ENCODE data around the gene ZDHHC13.
"Not testable (repeated sequence)": the region's sequence is repeated elsewhere in the genome, so short reads cannot be mapped to it uniquely, and the experiment has no call there.

The ZDHHC13 gene

GRCh38 chr11:19111809-19112208 is 5.2 kb upstream of the ZDHHC13 start:
- no peak for DNase-seq (ENCODE audit: extremely low read depth, insufficient read length)
- no peak for TF ChIP-seq CTCF (IDR thresholded peaks at IDR 0.05; ENCODE audit: insufficient read depth, low read length, poor library complexity, severe bottlenecking)
- no peak overlapping the region for H3K4me3 ChIP-seq (replicated peaks; ENCODE audit: low read depth, low read length)

GRCh38 chr11:19116276-19116970 is 545 bp upstream of the ZDHHC13 start:
- DNase-seq (ENCODE audit: extremely low read depth, insufficient read length) = peak; percentile 37
- no peaks in the 10 kb centered on the region for H3K27me3 ChIP-seq (replicated peaks; ENCODE audit: control insufficient read depth, insufficient read depth, low read length)
- H3K36me3 ChIP-seq (ENCODE audit: control insufficient read depth, insufficient read depth, low read length) = peaks cover 2% of the 10 kb centered on the region; the same call in 1 of the 2 replicates
- TF ChIP-seq CTCF (IDR thresholded peaks at IDR 0.05; ENCODE audit: insufficient read depth, low read length, poor library complexity, severe bottlenecking) = no peak
- H3K4me3 ChIP-seq (replicated peaks; ENCODE audit: low read depth, low read length) = peak overlapping the region; percentile 89

More at GRCh38 chr11:19111809-19112208, 5.2 kb upstream of the ZDHHC13 start:
- H3K36me3 ChIP-seq (ENCODE audit: control insufficient read depth, insufficient read depth, low read length) = no peaks in the 10 kb centered on the region
- no peaks in the 10 kb centered on the region; the same call in 1 of the 2 replicates for H3K27me3 ChIP-seq (replicated peaks; ENCODE audit: control insufficient read depth, insufficient read depth, low read length)

- TF ChIP-seq CTCF (IDR thresholded peaks at IDR 0.05; ENCODE audit: insufficient read depth, low read length, poor library complexity, severe bottlenecking) = no peak
- no peak for DNase-seq (ENCODE audit: extremely low read depth, insufficient read length)
- Histone ChIP-seq H3K27me3 (replicated peaks; ENCODE audit: control insufficient read depth, insufficient read depth, low read length) (no peaks in the 10 kb centered on the region), H3K4me3 (replicated peaks; ENCODE audit: low read depth, low read length) (peak overlapping the region; percentile 89), H3K36me3 (ENCODE audit: control insufficient read depth, insufficient read depth, low read length) (peaks cover 2% of the 10 kb centered on the region; the same call in 1 of the 2 replicates)
These were observed 761 bp downstream of the ZDHHC13 start for GRCh38 chr11:19117760-19118097.

GRCh38 chr11:19121646-19122045 is 4.7 kb downstream of the ZDHHC13 start:
- peaks cover 2% of the 10 kb centered on the region; the same call in 1 of the 2 replicates for H3K36me3 ChIP-seq (ENCODE audit: control insufficient read depth, insufficient read depth, low read length)
- TF ChIP-seq CTCF (IDR thresholded peaks at IDR 0.05; ENCODE audit: insufficient read depth, low read length, poor library complexity, severe bottlenecking) = no peak
- no peaks in the 10 kb centered on the region for H3K27me3 ChIP-seq (replicated peaks; ENCODE audit: control insufficient read depth, insufficient read depth, low read length)
- DNase-seq (ENCODE audit: extremely low read depth, insufficient read length) = no peak
- no peak overlapping the region for H3K4me3 ChIP-seq (replicated peaks; ENCODE audit: low read depth, low read length)

GRCh38 chr11:19122960-19123615 is 6.1 kb downstream of the ZDHHC13 start:
- H3K4me3 ChIP-seq (replicated peaks; ENCODE audit: low read depth, low read length) = no peak overlapping the region
- no peak for DNase-seq (ENCODE audit: extremely low read depth, insufficient read length)
- TF ChIP-seq CTCF (IDR thresholded peaks at IDR 0.05; ENCODE audit: insufficient read depth, low read length, poor library complexity, severe bottlenecking) = no peak

GRCh38 chr11:19126562-19127325 is 9.8 kb downstream of the ZDHHC13 start:
- not testable (repeated sequence) for DNase-seq (ENCODE audit: extremely low read depth, insufficient read length); H3K4me3 ChIP-seq (replicated peaks; ENCODE audit: low read depth, low read length); H3K36me3 ChIP-seq (ENCODE audit: control insufficient read depth, insufficient read depth, low read length); H3K27me3 ChIP-seq (replicated peaks; ENCODE audit: control insufficient read depth, insufficient read depth, low read length)

More at GRCh38 chr11:19122960-19123615, 6.1 kb downstream of the ZDHHC13 start:
- peaks cover 2% of the 10 kb centered on the region; the same call in 1 of the 2 replicates for H3K36me3 ChIP-seq (ENCODE audit: control insufficient read depth, insufficient read depth, low read length)
- H3K27me3 ChIP-seq (replicated peaks; ENCODE audit: control insufficient read depth, insufficient read depth, low read length) = no peaks in the 10 kb centered on the region
